Transverse colon (tissue), 4 donors: ENCODE data around the gene HOXC5. TPM values are rescaled to one million over a fixed set of nuclear protein-coding genes. Genes with fewer than 3 reads are reported as not detected.

Source experiments
- DNase-seq: peaks from one replicate; pipeline ENCODE4 v3.0.0-alpha.2; 2019
- H3K27ac ChIP-seq, 4 donors: fragments of 200-600 bp; sonication (generic); 2 replicates each; pipeline ENCODE4 v1.5.1; 2016 to 2018; ENCODE audit warnings: inconsistent platforms in 4 of 4
- H3K27me3 ChIP-seq: fragments of 200-600 bp; sonication (generic); 2 replicates; pipeline ENCODE4 v1.5.1; 2017; ENCODE audit warnings: inconsistent platforms
- H3K36me3 ChIP-seq, 4 donors: fragments of 200-600 bp; sonication (generic); 2 replicates each; pipeline ENCODE4 v1.5.1; 2017 to 2019; ENCODE audit warnings: inconsistent platforms in 4 of 4
- H3K4me1 ChIP-seq, 4 donors: fragments of 200-600 bp; sonication (generic); 2 replicates each; pipeline ENCODE4 v1.5.1; 2017 to 2020; ENCODE audit warnings: inconsistent platforms in 4 of 4
- H3K4me3 ChIP-seq, 4 donors: fragments of 200-600 bp; sonication (generic); 1 replicate in 1 of 4; 2 replicates in 3 of 4; pipeline versions ENCODE4 v1.5.1 to v1.6.1; 2017 to 2019; ENCODE audit warnings: inconsistent platforms in 4 of 4
- H3K9me3 ChIP-seq, 2 donors: fragments of 200-600 bp; sonication (generic); 2 replicates each; pipeline ENCODE4 v1.5.1; 2017 to 2019; ENCODE audit warnings: inconsistent platforms in 2 of 2
- CTCF ChIP-seq, 5 experiments: fragments of 200-600 bp in 3 of 5; fragments of 450-650 bp in 2 of 5; sonication (generic) in 3 of 5; IDR thresholded peaks; 1 replicate in 2 of 5; 2 replicates in 3 of 5; pipeline ENCODE4 v1.5.1; 2016 to 2017; ENCODE audit warnings: antibody characterized with exemption in 5 of 5, inconsistent platforms in 3 of 5, mild to moderate bottlenecking in 2 of 5, moderate library complexity in 1 of 5
- EP300 ChIP-seq: sonication (generic); formaldehyde crosslinking; IDR thresholded peaks from one replicate; pipeline ENCODE4 v1.6.1; 2017; ENCODE audit warnings: antibody characterized with exemption, low read depth
- POLR2A ChIP-seq: fragments of 450-650 bp; IDR thresholded peaks from one replicate; pipeline ENCODE4 v1.6.1; 2016; ENCODE audit warnings: antibody characterized with exemption, mild to moderate bottlenecking, moderate library complexity
- POLR2AphosphoS5 ChIP-seq, 3 donors: sonication (generic); formaldehyde crosslinking; IDR thresholded peaks; one replicate each; pipeline ENCODE4 v1.6.1; 2016; ENCODE audit warnings: antibody characterized with exemption in 3 of 3
- WGBS, 2 donors: methylation state at CpG; one replicate each; pipeline ENCODE4 v1.1.5; 2018; ENCODE audit warnings: low coverage in 1 of 2; 5-methylcytosine and 5-hydroxymethylcytosine counted together
- in situ Hi-C, 4 donors: fragments of 200-750 bp; cut with MboI; loops; one replicate each; pipeline versions ENCODE4 v1.15.0 to v1.15.1; 2017; ENCODE audit warnings: low sequenced_read_pairs in 3 of 4, low pct_ligation_motif_present in 1 of 4, low pct_unique_long_range_greater_than_20kb in 1 of 4
- intact Hi-C: fragments of 100-400 bp; cut with DNase I; formaldehyde crosslinking; loops from one replicate; pipeline ENCODE4 v1.15.1; 2023; ENCODE audit warnings: low total_unique reads
- total RNA-seq, 4 donors: library from RNA; depleted of rRNA; stranded (reverse); fragments of >200 nt; gene quantifications; one replicate each; pipeline ENCODE4 v1.1.0, GENCODE V29; 2016

Gene HOXC5
- total RNA-seq, 4 donors from 2014 or later: 0.27 to 0.60 TPM; not detected in 2

GRCh38 chr12:54001283-54002187 is 31.3 kb upstream of the HOXC5 start:
- TF ChIP-seq POLR2A: no peak
- no peak for TF ChIP-seq EP300
- TF ChIP-seq CTCF (IDR thresholded peaks at IDR 0.05): no peak
- TF ChIP-seq POLR2AphosphoS5 (IDR thresholded peaks at IDR 0.05): no peak
- Histone ChIP-seq H3K9me3 (no peaks in the 10 kb centered on the region), H3K36me3 (no peaks in the 10 kb centered on the region), H3K27ac (no peak overlapping the region), H3K4me3 (no peak overlapping the region), H3K4me1 (peaks cover 4 to 22% (median 17%) of the 10 kb centered on the region in 4 donors), H3K27me3 (peaks cover 100% of the 10 kb centered on the region)
- intact Hi-C loops: no loop called here
- in situ Hi-C loops: no loop called here
- 14 to 29% methylated on average over 8 of the region's 8 CpGs for WGBS, 2 donors
- no peak for DNase-seq

GRCh38 chr12:54002278-54002914 is 30.5 kb upstream of the HOXC5 start:
- WGBS, 2 donors: 58 to 63% methylated on average over 13 to 19 of the region's 19 CpGs
- H3K9me3 ChIP-seq: no peaks in the 10 kb centered on the region
- H3K4me3 ChIP-seq: no peak overlapping the region
- no peak overlapping the region for H3K27ac ChIP-seq
- no peaks in the 10 kb centered on the region for H3K36me3 ChIP-seq
- DNase-seq: no peak
- H3K4me1 ChIP-seq: peaks cover 4 to 24% (median 17%) of the 10 kb centered on the region in 4 donors
- TF ChIP-seq POLR2AphosphoS5 (IDR thresholded peaks at IDR 0.05): no peak
- no peak for TF ChIP-seq CTCF (IDR thresholded peaks at IDR 0.05)
- TF ChIP-seq EP300: no peak
- no peak for TF ChIP-seq POLR2A
- peaks cover 100% of the 10 kb centered on the region for H3K27me3 ChIP-seq
- in situ Hi-C loops: no loop called here
- intact Hi-C loops: no loop called here

GRCh38 chr12:54002915-54003389 is 29.9 kb upstream of the HOXC5 start:
- DNase-seq: no peak
- H3K4me1 ChIP-seq: peaks cover 4 to 24% (median 17%) of the 10 kb centered on the region in 4 donors
- H3K36me3 ChIP-seq: no peaks in the 10 kb centered on the region
- H3K27me3 ChIP-seq: peaks cover 100% of the 10 kb centered on the region
- H3K4me3 ChIP-seq: no peak overlapping the region
- 63 to 75% methylated on average over 7 to 19 of the region's 19 CpGs for WGBS, 2 donors
- H3K9me3 ChIP-seq: no peaks in the 10 kb centered on the region
- in situ Hi-C loops (no loop called here), intact Hi-C loops (no loop called here)
- H3K27ac ChIP-seq: no peak overlapping the region
- TF ChIP-seq EP300 (no peak), POLR2AphosphoS5 (IDR thresholded peaks at IDR 0.05) (no peak), POLR2A (no peak), CTCF (IDR thresholded peaks at IDR 0.05) (no peak)

GRCh38 chr12:54003625-54004024 is 29.2 kb upstream of the HOXC5 start:
- Histone ChIP-seq H3K9me3 (no peaks in the 10 kb centered on the region), H3K4me1 (peaks cover 4 to 24% (median 17%) of the 10 kb centered on the region in 4 donors), H3K36me3 (no peaks in the 10 kb centered on the region), H3K27me3 (peaks cover 100% of the 10 kb centered on the region), H3K4me3 (no peak overlapping the region), H3K27ac (no peak overlapping the region)
- WGBS, 2 donors: 20 to 63% methylated on average over 1 to 3 of the region's 3 CpGs
- no peak for DNase-seq
- in situ Hi-C loops: no loop called here
- intact Hi-C loops: no loop called here
- TF ChIP-seq POLR2A (no peak), CTCF (IDR thresholded peaks at IDR 0.05) (no peak), EP300 (no peak), POLR2AphosphoS5 (IDR thresholded peaks at IDR 0.05) (no peak)
